RWPE1 (cell line): ENCODE data around the gene ANKRD18A.

Experiments used
- CTCF ChIA-PET: fragments of 350-600 bp; sonication (Branson Sonifier 250); formaldehyde crosslinking; extraction: SDS; loops from one replicate; lab custom pipeline; 2021; lab: Yijun Ruan, JAX
- POLR2A ChIA-PET: fragments of 400-600 bp; formaldehyde crosslinking; extraction: SDS; loops from one replicate; lab custom pipeline; 2020; ENCODE audit warnings: antibody characterized with exemption; ENCODE audit not compliant: low non-redundant PET; lab: Yijun Ruan, JAX
- DNase-seq: peaks from one replicate; pipeline ENCODE4 v3.0.0; 2012; ENCODE audit warnings: low spot score
- H3K27ac ChIP-seq: fragments of 450-650 bp; 2 replicates; pipeline ENCODE4 v1.5.1; 2017
- CTCF ChIP-seq: fragments of 450-650 bp; conservative IDR thresholded peaks from 2 replicates; pipeline ENCODE4 v1.5.1; 2017; ENCODE audit warnings: low read depth, mild to moderate bottlenecking

Gene ANKRD18A

GRCh38 chr9:38643815-38644173 is 23.4 kb upstream of the ANKRD18A start:
- ChIA-PET POLR2A (no interaction called here), CTCF (no interaction called here)
- DNase-seq = no peak
- H3K27ac ChIP-seq = no peak overlapping the region
- TF ChIP-seq CTCF = no peak

- POLR2A ChIA-PET = no interaction called here
- peak; percentile 15; the same call in 1 of the 2 replicates for TF ChIP-seq CTCF
- DNase-seq = no peak
- no peak overlapping the region for H3K27ac ChIP-seq
- CTCF ChIA-PET = interaction anchor here (0.6 to 1.4 kb wide), 4 partner anchors 13 to 798 kb away, joined by 3 to 8 read pairs (median 4); no protein-coding TSS in a partner anchor
These were observed 22.8 kb upstream of the ANKRD18A start for GRCh38 chr9:38642951-38643814.

GRCh38 chr9:38641985-38642864 is 21.8 kb upstream of the ANKRD18A start:
- peak; percentile 67 for DNase-seq
- no peak overlapping the region for H3K27ac ChIP-seq
- POLR2A ChIA-PET = no interaction called here
- peak; percentile 64 for TF ChIP-seq CTCF
- CTCF ChIA-PET = interaction anchor here (0.6 to 1.4 kb wide), 5 partner anchors 12 to 797 kb away, joined by 3 to 8 read pairs (median 4); no protein-coding TSS in a partner anchor

GRCh38 chr9:38641142-38641541 is 20.7 kb upstream of the ANKRD18A start:
- no peak for TF ChIP-seq CTCF
- no peak for DNase-seq
- H3K27ac ChIP-seq = no peak overlapping the region
- ChIA-PET CTCF (interaction anchor here (0.6 kb wide), 2 partner anchors 18 to 638 kb away, joined by 4 to 7 read pairs; no protein-coding TSS in a partner anchor), POLR2A (no interaction called here)

- H3K27ac ChIP-seq = no peak overlapping the region
- POLR2A ChIA-PET = no interaction called here
- CTCF ChIA-PET = no interaction called here
- no peak for DNase-seq
- no peak for TF ChIP-seq CTCF
These were observed 19.2 kb upstream of the ANKRD18A start for GRCh38 chr9:38639577-38639940.

- no peak overlapping the region for H3K27ac ChIP-seq
- POLR2A ChIA-PET = no interaction called here
- TF ChIP-seq CTCF = no peak
- DNase-seq = no peak
- CTCF ChIA-PET = no interaction called here
These were observed 18.6 kb upstream of the ANKRD18A start for GRCh38 chr9:38638881-38639576.
